GM10248 (cell line): ENCODE measurements around the gene TM9SF4.

Source experiments
- CTCF ChIA-PET: fragments of 300-600 bp; sonication (Branson Sonifier 250); formaldehyde crosslinking; extraction: SDS; loops from one replicate; lab custom pipeline; 2021; ENCODE audit warnings: antibody characterized with exemption; lab: Yijun Ruan, JAX
- POLR2A ChIA-PET: fragments of 350-650 bp; sonication (Branson Sonifier 250); formaldehyde crosslinking; extraction: SDS; loops from one replicate; lab custom pipeline; 2020; ENCODE audit warnings: antibody characterized with exemption; lab: Yijun Ruan, JAX
- DNase-seq: peaks from one replicate; pipeline ENCODE4 v3.0.0; 2012; ENCODE audit errors: extremely low spot score
- TF ChIP-seq, protein P1 (sequence below): IDR thresholded peaks from 2 replicates; pipeline ENCODE4 v1.5.1; 2012; ENCODE audit warnings: mild to moderate bottlenecking, low read depth; ENCODE audit errors: extremely low read depth, missing control alignments, control extremely low read depth

The TM9SF4 gene

DNA sequence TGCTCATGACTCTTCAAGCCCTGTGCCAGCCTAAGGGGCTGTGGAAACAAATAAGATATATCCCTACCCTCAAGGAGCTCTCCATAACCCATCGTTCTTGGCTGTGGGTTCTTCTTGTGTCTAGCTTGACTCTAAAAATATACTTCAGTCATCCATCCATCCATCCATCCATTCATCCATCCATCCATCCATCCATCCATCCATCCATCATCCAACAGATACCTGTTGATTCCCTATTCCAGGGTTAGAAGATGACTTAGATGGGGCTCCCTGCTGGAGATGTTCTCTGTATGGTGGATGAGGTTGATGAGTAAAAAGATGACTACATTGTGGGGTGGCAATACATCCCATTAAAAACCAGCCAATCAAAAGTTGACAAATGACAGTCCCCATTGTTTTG, 34.0 kb upstream of the TM9SF4 start:
- CTCF ChIA-PET: interaction anchor here (1.1 to 3.1 kb wide), 5 partner anchors 12 to 44 kb away, joined by 4 to 10 read pairs (median 5); no protein-coding TSS in a partner anchor
- POLR2A ChIA-PET: no interaction called here
- TF ChIP-seq, protein P1, sequence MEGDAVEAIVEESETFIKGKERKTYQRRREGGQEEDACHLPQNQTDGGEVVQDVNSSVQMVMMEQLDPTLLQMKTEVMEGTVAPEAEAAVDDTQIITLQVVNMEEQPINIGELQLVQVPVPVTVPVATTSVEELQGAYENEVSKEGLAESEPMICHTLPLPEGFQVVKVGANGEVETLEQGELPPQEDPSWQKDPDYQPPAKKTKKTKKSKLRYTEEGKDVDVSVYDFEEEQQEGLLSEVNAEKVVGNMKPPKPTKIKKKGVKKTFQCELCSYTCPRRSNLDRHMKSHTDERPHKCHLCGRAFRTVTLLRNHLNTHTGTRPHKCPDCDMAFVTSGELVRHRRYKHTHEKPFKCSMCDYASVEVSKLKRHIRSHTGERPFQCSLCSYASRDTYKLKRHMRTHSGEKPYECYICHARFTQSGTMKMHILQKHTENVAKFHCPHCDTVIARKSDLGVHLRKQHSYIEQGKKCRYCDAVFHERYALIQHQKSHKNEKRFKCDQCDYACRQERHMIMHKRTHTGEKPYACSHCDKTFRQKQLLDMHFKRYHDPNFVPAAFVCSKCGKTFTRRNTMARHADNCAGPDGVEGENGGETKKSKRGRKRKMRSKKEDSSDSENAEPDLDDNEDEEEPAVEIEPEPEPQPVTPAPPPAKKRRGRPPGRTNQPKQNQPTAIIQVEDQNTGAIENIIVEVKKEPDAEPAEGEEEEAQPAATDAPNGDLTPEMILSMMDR: no peak
- no peak for DNase-seq

DNA sequence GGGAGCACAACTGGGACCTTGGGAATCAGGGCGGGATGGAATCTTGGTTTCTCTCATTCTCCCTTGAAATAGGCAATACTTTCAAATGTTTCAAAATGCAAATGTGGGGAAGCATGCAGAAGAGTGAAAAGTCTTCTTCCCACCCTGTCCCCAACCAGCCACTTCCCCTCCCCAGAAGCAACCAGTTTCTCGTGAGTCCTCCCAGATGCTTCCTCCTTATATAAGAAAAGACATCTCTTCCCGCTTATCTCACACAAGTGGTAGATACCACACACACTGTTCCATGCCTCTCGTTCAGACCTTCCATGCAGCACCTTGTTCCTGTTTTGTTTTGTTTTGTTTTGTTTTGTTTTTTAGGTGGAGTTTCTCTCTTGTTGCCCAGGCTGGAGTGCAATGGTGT, 32.3 kb upstream of the TM9SF4 start:
- TF ChIP-seq, protein P1: no peak
- DNase-seq: no peak
- ChIA-PET POLR2A (no interaction called here), CTCF (interaction anchor here (1.6 kb wide), 1 partner anchor 14 kb away, joined by 5 read pairs; no protein-coding TSS in a partner anchor)

DNA sequence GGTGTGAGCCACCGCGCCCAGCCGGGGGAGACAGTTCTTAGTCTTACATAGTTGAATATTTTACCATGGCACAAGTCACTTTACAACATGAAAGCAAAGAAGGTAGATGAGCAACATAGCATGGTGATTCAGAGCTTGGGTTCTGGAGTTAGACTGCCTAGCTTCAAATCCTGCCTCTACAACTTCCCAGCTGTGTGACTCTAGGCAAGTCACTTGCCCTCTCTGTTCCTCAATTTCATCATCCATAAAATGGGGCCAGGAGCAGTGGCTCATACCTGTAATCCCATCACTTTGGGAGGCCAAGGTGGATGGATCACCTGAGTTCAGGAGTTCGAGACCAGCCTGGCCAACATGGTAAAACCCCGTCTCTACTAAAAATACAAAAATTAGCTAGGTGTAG, 31.2 kb upstream of the TM9SF4 start:
- DNase-seq: no peak
- CTCF ChIA-PET: interaction anchor here (1.8 to 5.7 kb wide), 4 partner anchors 9 to 47 kb away, joined by 4 to 47 read pairs (median 14); no protein-coding TSS in a partner anchor
- TF ChIP-seq, protein P1: no peak
- POLR2A ChIA-PET: no interaction called here

DNA sequence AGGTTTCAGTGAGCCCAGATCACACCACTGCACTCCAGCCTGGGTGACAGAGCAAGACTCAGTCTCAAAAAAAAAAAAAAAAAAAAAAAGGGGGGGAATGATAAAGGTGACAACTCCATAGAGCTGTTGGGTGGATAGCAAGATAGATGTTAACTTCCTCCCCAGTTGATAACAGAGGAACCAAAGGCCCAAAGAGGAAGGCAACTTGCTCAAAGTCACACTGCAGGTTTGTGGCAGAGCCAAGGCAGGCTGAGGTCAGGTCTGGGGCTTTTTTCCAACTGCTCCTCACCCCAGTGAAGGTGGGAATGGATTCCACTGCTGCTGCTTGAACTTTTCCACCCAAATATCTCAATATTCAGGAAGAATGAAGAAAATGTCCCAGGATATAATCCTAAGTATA, 30.7 kb upstream of the TM9SF4 start:
- no peak for DNase-seq
- CTCF ChIA-PET: interaction anchor here (1.8 to 5.7 kb wide), 4 partner anchors 8 to 48 kb away, joined by 4 to 47 read pairs (median 14); no protein-coding TSS in a partner anchor
- TF ChIP-seq, protein P1: no peak
- POLR2A ChIA-PET: interaction anchor here (0.6 kb wide), 1 partner anchor 396 kb away, joined by 4 read pairs; no protein-coding TSS in a partner anchor

DNA sequence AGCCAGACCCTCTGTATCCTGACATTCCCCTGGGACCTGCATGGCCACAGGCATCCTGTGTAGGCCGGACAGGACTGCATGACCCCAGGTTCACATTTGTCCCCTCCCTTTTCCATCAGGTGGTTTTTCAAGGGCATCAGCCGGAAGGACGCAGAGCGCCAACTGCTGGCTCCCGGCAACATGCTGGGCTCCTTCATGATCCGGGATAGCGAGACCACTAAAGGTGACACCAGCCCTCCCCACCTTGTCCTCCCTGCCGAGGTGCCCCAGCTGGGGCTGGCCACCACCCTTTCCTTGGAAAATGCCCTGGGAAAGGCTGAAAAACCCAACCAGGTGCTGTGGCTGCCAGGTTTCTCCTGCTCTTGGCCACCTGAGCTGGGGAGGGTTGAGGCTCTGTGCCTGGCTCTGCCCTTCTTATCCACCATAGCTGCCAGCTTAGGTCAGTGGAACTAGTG, 29.8 kb upstream of the TM9SF4 start:
- TF ChIP-seq, protein P1: no peak
- ChIA-PET POLR2A (no interaction called here), CTCF (interaction anchor here (1.1 to 5.7 kb wide), 5 partner anchors 7 to 48 kb away, joined by 3 to 47 read pairs (median 8); no protein-coding TSS in a partner anchor)
- DNase-seq: no peak

DNA sequence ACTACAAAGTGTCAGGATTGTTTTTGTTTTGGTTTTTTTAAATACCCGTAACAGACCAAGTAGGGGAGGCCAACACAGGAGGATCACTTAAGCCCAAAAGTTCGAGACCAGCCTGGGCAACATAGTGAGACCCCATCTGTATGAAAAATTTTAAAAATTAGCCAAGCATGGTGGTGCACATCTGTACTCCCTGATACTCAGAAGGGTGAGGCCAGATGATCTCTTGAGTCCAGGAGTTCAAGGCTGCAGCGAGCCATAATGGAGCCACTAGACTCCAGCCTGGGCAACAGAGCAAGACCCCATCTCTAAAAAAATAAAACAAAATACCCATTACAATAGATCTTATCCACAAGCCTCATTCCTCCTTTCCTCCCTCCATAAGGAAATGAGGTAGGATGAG, 28.7 kb upstream of the TM9SF4 start:
- TF ChIP-seq, protein P1: no peak
- POLR2A ChIA-PET: interaction anchor here (0.6 to 1.1 kb wide), 3 partner anchors 10 to 204 kb away, joined by 3 to 5 read pairs (median 3); no protein-coding TSS in a partner anchor
- DNase-seq: no peak
- CTCF ChIA-PET: interaction anchor here (1.1 to 5.7 kb wide), 4 partner anchors 11 to 229 kb away, joined by 3 to 47 read pairs (median 12); no protein-coding TSS in a partner anchor
